Adrenal gland (tissue), 5 donors: ENCODE measurements around the gene LHPP.

Source experiments
- CTCF ChIP-seq, 6 experiments: fragments of 450-650 bp in 4 of 6; fragments of 200-600 bp in 2 of 6; sonication (generic) in 1 of 6; IDR thresholded peaks; 1 replicate in 5 of 6; 2 replicates in 1 of 6; pipeline versions ENCODE4 v1.5.1 to v1.8.0; 2016 to 2021; ENCODE audit warnings: antibody characterized with exemption in 6 of 6, mild to moderate bottlenecking in 2 of 6, moderate library complexity in 1 of 6
- POLR2A ChIP-seq, 2 donors: fragments of 450-650 bp; IDR thresholded peaks; one replicate each; pipeline ENCODE4 v1.6.1; 2017; ENCODE audit warnings: antibody characterized with exemption in 2 of 2, mild to moderate bottlenecking in 2 of 2, moderate library complexity in 1 of 2
- donor health status: DM: no; HTN: no; CAD: no.

DNA sequence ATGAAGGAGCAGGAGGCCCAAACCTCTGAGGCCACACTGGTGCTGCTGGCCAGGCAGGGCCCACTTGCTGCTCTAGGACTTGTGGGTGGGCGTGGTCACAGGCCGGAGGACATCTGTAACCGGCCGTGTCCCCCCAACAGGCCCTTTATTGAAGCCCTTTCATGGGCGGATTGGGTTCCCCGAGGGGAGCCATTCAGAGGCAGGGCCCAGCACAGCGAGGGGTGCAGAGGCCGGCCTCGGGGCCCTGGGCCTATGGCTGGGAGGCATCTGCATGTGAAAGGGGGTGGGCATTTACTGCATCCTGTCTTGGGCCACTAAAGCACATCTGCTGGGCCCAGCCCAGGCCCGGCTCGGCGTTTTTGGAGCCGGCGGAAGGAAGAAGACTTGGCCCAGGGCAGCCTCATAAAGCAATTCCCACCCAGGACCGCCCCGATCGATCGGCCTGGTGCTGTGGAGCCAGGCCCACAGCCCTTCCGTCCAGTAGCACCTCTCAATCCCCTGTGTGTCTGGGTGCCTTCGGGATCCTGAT, 8.4 kb downstream of the LHPP start:
- TF ChIP-seq CTCF (IDR thresholded peaks at IDR 0.05) (no peak), POLR2A (IDR thresholded peaks at IDR 0.05) (no peak)
